HCT116 (cell line): Measurements from ENCODE around the gene SCAF1. TPM values are rescaled to one million over a fixed set of nuclear protein-coding genes. Genes with fewer than 3 reads are reported as not detected.

Experiments used
- ATAC-seq: fragments of 200-7000 bp; cut with Tn5 transposase; 2 replicates; pipeline ENCODE4 v1.9.1; 2020; ENCODE audit warnings: mild to moderate bottlenecking, moderate library complexity
- BruUV-seq: library from RNA; stranded (reverse); fragments of 400-500 nt; replicated peaks from 2 replicates; lab custom pipeline; 2021; lab: Mats Ljungman, UMichigan
- CTCF ChIA-PET: fragments of 300-600 bp; sonication (Branson Sonifier 250); formaldehyde crosslinking; loops from one replicate; lab custom pipeline; 2021; ENCODE audit warnings: antibody characterized with exemption; lab: Charles Lee
- POLR2A ChIA-PET: fragments of 300-600, 350-600 bp; sonication (Branson Sonifier 250); formaldehyde crosslinking; loops from one replicate; lab custom pipeline; 2021; ENCODE audit warnings: antibody characterized with exemption; lab: Charles Lee
- RAD21 ChIA-PET, 2 experiments: fragments of 300-600 bp; sonication (Branson Sonifier 250); formaldehyde crosslinking; loops; one replicate each; lab custom pipeline; 2023; ENCODE audit warnings: low total read pairs in 2 of 2; ENCODE audit not compliant: uncharacterized antibody in 2 of 2, unreplicated experiment in 2 of 2, low non-redundant PET in 1 of 2; lab: Charles Lee
- DNase-seq: peaks from one replicate; pipeline ENCODE4 v3.0.0-alpha.2; 2010; ENCODE audit warnings: low read depth, low spot score
- H2AFZ ChIP-seq: fragments of 200-600 bp; shearing (Covaris generic), sonication (generic); 2 replicates; pipeline ENCODE4 v1.6.1; 2017; ENCODE audit warnings: low read depth, mixed run types, mixed read lengths, antibody characterized with exemption, low read length; ENCODE audit not compliant: poor library complexity, severe bottlenecking
- H3K27ac ChIP-seq: 2 replicates; pipeline ENCODE4 v1.5.1; 2012; ENCODE audit warnings: low read depth, low read length
- H3K27me3 ChIP-seq: fragments of 200-600 bp; sonication (generic); 2 replicates; pipeline ENCODE4 v1.6.1; 2016; ENCODE audit warnings: mixed run types, low read length, mixed read lengths; ENCODE audit not compliant: insufficient read depth
- H3K36me3 ChIP-seq, 2 experiments: fragments of 200-500 bp in 1 of 2; fragments of 200-600 bp in 1 of 2; sonication (Bioruptor generic) in 1 of 2; sonication (generic) in 1 of 2; 2 replicates each; pipeline versions ENCODE4 v1.5.1 to v1.6.1; 2014 to 2016; ENCODE audit warnings: low read length in 2 of 2, inconsistent platforms in 1 of 2, mixed read lengths in 1 of 2, mixed run types in 1 of 2; ENCODE audit not compliant: insufficient read depth in 2 of 2, control insufficient read depth in 1 of 2
- H3K4me1 ChIP-seq, 2 experiments: fragments of 200-600 bp in 1 of 2; sonication (generic) in 1 of 2; 2 replicates each; pipeline versions ENCODE4 v1.5.1 to v1.6.1; 2012 to 2017; ENCODE audit warnings: low read length in 2 of 2, inconsistent platforms in 1 of 2, mild to moderate bottlenecking in 1 of 2, mixed read lengths in 1 of 2, mixed run types in 1 of 2, moderate library complexity in 1 of 2; ENCODE audit not compliant: insufficient read depth in 2 of 2, control insufficient read depth in 1 of 2
- H3K4me2 ChIP-seq: fragments of 200-600 bp; sonication (generic); 2 replicates; pipeline ENCODE4 v1.6.1; 2017; ENCODE audit warnings: mixed run types, low read length, mixed read lengths
- H3K4me3 ChIP-seq, 2 experiments: fragments of 200-600 bp in 1 of 2; sonication (generic) in 1 of 2; replicated peaks in 1 of 2; 2 replicates each; pipeline ENCODE4 v1.5.1; 2011 to 2016; ENCODE audit warnings: low read length in 2 of 2, control low read depth in 1 of 2, low read depth in 1 of 2, mild to moderate bottlenecking in 1 of 2, mixed read lengths in 1 of 2, mixed run types in 1 of 2
- H3K79me2 ChIP-seq: fragments of 200-600 bp; sonication (generic); 2 replicates; pipeline ENCODE4 v1.6.1; 2017; ENCODE audit warnings: mild to moderate bottlenecking, mixed run types, low read length, moderate library complexity, mixed read lengths; ENCODE audit not compliant: insufficient read depth
- H3K9ac ChIP-seq: fragments of 200-600 bp; sonication (generic); 2 replicates; pipeline ENCODE4 v1.6.1; 2016; ENCODE audit warnings: low read length, mixed read lengths
- H3K9me2 ChIP-seq: fragments of 200-600 bp; sonication (generic), shearing (Covaris generic); 2 replicates; pipeline ENCODE4 v1.6.1; 2017; ENCODE audit warnings: mixed run types, mild to moderate bottlenecking, moderate library complexity; ENCODE audit not compliant: insufficient read depth
- H3K9me3 ChIP-seq, 2 experiments: fragments of 200-500 bp in 1 of 2; fragments of 200-600 bp in 1 of 2; sonication (Bioruptor generic) in 1 of 2; sonication (generic) in 1 of 2; 2 replicates each; pipeline ENCODE4 v1.6.1; 2014 to 2017; ENCODE audit warnings: low read length in 2 of 2, mixed read lengths in 2 of 2, inconsistent platforms in 1 of 2, low read depth in 1 of 2, mild to moderate bottlenecking in 1 of 2, mixed run types in 1 of 2, moderate library complexity in 1 of 2; ENCODE audit not compliant: control insufficient read depth in 1 of 2, insufficient read depth in 1 of 2
- H4K20me1 ChIP-seq: fragments of 200-600 bp; sonication (generic), shearing (Covaris generic); 2 replicates; pipeline ENCODE4 v1.6.1; 2017; ENCODE audit warnings: mixed run types, mild to moderate bottlenecking, moderate library complexity; ENCODE audit not compliant: insufficient read depth
- CEBPB ChIP-seq: IDR thresholded peaks from 2 replicates; pipeline ENCODE4 v1.6.1; 2012; ENCODE audit warnings: low read depth
- EGR1 ChIP-seq: IDR thresholded peaks from 2 replicates; pipeline ENCODE4 v1.6.1; 2012; ENCODE audit warnings: low read depth
- FOSL1 ChIP-seq: IDR thresholded peaks from 2 replicates; pipeline ENCODE4 v1.6.1; 2012; ENCODE audit warnings: low read depth
- JUND ChIP-seq: IDR thresholded peaks from 2 replicates; pipeline ENCODE4 v1.6.1; 2012
- POLR2A ChIP-seq: IDR thresholded peaks from 2 replicates; pipeline ENCODE4 v1.7.0; 2011; ENCODE audit warnings: borderline replicate concordance; ENCODE audit not compliant: insufficient read depth, insufficient read length; ENCODE audit errors: extremely low read depth
- SIN3A ChIP-seq: IDR thresholded peaks from 2 replicates; pipeline ENCODE4 v1.6.1; 2012; ENCODE audit warnings: low read depth
- SRF ChIP-seq: IDR thresholded peaks from 2 replicates; pipeline ENCODE4 v1.6.1; 2012; ENCODE audit warnings: low read depth
- YY1 ChIP-seq: IDR thresholded peaks from 2 replicates; pipeline ENCODE4 v1.6.1; 2011; ENCODE audit warnings: low read length, low read depth, moderate library complexity, mild to moderate bottlenecking; ENCODE audit not compliant: insufficient replicate concordance; ENCODE audit errors: extremely low read depth
- intact Hi-C: fragments of 100-400 bp; cut with micrococcal nuclease; formaldehyde crosslinking; loops from 2 replicates; pipeline ENCODE4 v1.10.0; 2022
- total RNA-seq: library from RNA; stranded (reverse); gene quantifications from one replicate; pipeline ENCODE4 v1.2.1, GENCODE V29; 2021; ENCODE audit not compliant: unreplicated experiment

The SCAF1 gene
- total RNA-seq, 1 experiment from 2014 or later = 96.8 TPM

GRCh38 chr19:49701271-49701786, 59.3 kb downstream of the SCAF1 start:
- RAD21 ChIA-PET = no interaction called here
- Histone ChIP-seq H3K9me3 (no peaks in the 10 kb centered on the region), H3K27me3 (no peaks in the 10 kb centered on the region), H3K79me2 (no peaks in the 10 kb centered on the region), H2AFZ (no peak overlapping the region)
- TF ChIP-seq YY1 (no peak), SIN3A (no peak), JUND (no peak), SRF (no peak)
- TF ChIP-seq, all 23 proteins: peak for 0
- H3K27ac ChIP-seq = no peak overlapping the region
- intact Hi-C loops = no loop called here
- H4K20me1 ChIP-seq = no peaks in the 10 kb centered on the region
- H3K4me3 ChIP-seq = no peak overlapping the region
- DNase-seq (no peak), ATAC-seq (no peak)
- no peaks in the 10 kb centered on the region for H3K9me2 ChIP-seq
- ChIA-PET CTCF (no interaction called here), POLR2A (no interaction called here)
- no peak overlapping the region for H3K4me2 ChIP-seq
- H3K4me1 ChIP-seq = peaks cover 4 to 14% of the 10 kb centered on the region in 2 experiments; a peak in 3 of 4 replicates
- BruUV-seq = no TSS peak
- H3K9ac ChIP-seq = no peak overlapping the region
- no peaks in the 10 kb centered on the region for H3K36me3 ChIP-seq

DNA sequence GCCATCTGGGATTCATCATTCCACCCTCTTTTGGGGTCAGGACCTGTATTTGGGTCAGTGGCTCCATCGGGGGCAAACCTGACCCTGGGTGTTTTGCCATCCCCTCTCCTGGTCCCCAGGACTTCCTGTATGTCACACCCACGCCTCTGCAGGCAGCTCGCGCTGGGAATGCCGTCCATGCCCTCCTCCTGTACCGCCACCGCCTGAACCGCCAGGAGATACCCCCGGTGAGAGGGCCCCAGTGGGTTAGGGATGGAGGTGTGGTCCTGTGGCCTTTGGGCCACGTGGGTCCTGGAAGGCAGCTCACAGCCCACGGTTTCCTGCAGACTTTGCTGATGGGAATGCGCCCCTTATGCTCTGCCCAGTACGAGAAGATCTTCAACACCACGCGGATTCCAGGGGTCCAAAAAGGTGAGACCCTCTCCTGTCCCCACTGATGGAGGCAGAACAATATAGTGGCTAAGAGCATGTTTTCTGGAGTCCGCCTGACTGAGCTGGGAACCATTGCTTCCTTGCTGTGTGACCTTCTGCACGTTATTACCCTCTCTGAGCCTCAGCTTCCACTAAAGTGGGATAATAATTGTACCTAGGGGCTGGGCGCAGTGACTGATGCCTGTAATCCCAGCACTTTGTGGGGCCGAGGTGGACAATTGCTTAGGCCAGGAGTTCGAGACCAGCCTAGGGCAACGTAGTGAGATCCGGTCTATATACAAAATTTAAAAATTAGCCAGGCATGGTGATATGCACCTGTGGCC, 63.1 kb downstream of the SCAF1 start:
- no peak for DNase-seq
- BruUV-seq = no TSS peak
- no peaks in the 10 kb centered on the region; a peak in 1 of 4 replicates for H3K4me1 ChIP-seq
- no peaks in the 10 kb centered on the region for H3K36me3 ChIP-seq
- H3K27me3 ChIP-seq = no peaks in the 10 kb centered on the region
- POLR2A ChIA-PET = interaction anchor here (0.5 kb wide), 1 partner anchor 12 kb away, joined by 3 read pairs; no protein-coding TSS in a partner anchor
- intact Hi-C loops = no loop called here
- H3K27ac ChIP-seq = no peak overlapping the region
- no peaks in the 10 kb centered on the region for H4K20me1 ChIP-seq
- H3K9ac ChIP-seq = no peak overlapping the region
- no peak for ATAC-seq
- CTCF ChIA-PET = no interaction called here
- H2AFZ ChIP-seq = no peak overlapping the region
- RAD21 ChIA-PET = no interaction called here
- no peaks in the 10 kb centered on the region for H3K9me3 ChIP-seq
- H3K4me2 ChIP-seq = no peak overlapping the region
- H3K4me3 ChIP-seq = no peak overlapping the region
- TF ChIP-seq POLR2A (no peak), FOSL1 (no peak), SRF (no peak), EGR1 (no peak), CEBPB (no peak)
- TF ChIP-seq, all 23 proteins: peak for 0
- Histone ChIP-seq H3K9me2 (no peaks in the 10 kb centered on the region), H3K79me2 (no peaks in the 10 kb centered on the region)
